EH (cell line): ENCODE data around the gene ZIC4.
A peak's percentile ranks its signal among the peaks of the same experiment; 100 is the strongest.

Experiments used
- DNase-seq: peaks from one replicate; pipeline ENCODE4 v3.0.0-alpha.2; 2015; ENCODE audit warnings: low read depth

Gene ZIC4

DNA sequence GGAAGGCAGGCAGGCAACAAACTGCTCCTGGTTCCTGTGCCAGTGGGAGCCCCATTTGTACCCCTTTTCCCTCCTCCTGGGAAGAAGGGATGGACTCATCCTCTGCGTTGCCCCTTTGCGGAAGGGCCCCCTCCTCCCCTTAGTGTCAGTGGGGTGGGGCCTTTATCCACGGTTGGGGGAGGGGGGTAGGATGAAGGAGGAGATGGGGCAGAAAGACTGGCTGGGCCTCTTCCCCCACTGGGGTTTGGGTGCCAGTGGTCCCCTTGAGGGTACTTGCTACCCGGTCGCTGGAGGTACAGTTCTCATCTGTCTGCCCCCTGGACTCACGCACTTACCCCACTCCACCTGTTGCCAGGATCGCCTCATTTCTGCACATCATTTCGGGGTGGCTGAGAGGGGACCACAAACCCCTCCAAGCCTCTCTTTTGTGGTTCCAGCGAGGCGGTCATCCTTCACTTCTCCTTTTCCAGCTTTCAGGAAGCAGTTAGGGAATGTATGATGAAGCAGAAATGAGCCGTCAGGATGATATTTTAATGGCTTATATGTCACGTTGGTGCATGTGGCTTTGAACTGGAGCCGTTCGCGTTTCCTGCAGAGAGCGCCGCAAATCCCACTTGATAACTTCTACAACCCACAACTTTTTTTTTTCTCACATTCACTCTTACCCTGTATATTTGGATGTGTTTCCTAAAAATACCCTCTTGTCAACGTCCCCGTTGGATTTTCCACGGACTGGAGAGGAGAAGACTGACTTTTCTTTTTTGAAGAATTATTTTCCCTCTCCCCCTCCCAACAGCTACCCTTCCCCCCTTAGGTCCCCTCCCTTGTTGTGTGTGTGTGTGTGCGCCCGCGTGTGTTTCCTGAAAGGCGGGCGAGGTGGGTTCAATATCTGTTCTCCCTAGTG lies at the start of gene ZIC4:
TSS of gene ZIC4 (minus strand) at position 516 of the 904 bp plus-strand sequence. CDS start 3,746 bp downstream, outside the sequence.
- no peak for DNase-seq

DNA sequence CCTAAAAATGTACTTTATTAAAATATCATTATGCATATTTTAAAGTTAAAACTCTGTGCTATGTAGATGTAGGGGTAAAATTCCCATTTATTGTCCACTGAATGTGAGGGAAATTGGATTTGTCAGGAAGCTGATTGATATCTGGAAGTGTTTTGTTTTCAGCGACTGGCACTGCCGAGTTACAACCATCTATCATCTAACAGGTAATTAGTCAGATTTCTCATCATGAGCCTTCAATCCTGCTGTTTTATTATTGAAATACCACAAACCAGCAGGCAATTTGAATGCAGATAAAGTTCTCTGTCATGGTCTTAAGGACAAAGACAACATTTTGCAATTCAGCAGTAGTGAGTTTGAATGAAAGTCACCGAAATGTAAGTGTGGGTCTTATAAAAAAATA lies 43.3 kb upstream of the ZIC4 start:
- no peak for DNase-seq

DNA sequence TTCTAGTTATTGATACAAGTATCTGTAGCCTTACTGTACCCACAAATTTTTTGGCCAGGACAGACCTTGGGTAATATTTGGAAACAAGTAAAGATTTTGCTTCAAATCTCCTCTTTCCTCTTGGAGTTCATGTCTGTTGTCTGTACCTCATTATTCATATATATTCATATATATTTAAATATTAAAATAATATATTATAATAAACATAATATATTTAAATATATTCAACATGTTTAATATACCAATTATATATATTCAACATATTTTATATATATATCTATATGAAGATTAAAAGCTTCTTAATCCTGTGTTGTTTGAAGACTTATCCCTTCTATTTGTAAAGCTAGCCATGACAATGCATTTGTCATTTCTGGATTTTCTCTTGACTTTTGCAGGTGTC lies 40.9 kb upstream of the ZIC4 start:
- no peak for DNase-seq

DNA sequence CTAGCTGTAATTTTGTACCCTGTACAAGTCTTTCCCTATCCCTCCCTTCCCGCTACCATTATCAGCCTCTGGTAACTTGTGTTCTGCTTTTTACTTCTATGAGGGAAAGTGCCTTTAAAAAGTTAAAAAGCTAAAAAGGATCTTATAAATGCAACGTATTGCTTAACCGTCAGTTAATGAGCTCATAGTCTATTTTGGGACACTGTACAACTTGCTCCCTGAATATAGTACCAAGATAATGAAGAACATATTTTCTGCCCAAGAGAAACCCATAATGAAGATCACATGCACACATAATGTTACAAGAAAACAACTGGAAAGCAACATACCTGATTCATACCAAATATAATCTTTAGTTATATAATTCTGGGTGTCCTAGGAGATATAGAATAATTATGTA lies 25.4 kb upstream of the ZIC4 start:
- DNase-seq = peak; percentile 62

DNA sequence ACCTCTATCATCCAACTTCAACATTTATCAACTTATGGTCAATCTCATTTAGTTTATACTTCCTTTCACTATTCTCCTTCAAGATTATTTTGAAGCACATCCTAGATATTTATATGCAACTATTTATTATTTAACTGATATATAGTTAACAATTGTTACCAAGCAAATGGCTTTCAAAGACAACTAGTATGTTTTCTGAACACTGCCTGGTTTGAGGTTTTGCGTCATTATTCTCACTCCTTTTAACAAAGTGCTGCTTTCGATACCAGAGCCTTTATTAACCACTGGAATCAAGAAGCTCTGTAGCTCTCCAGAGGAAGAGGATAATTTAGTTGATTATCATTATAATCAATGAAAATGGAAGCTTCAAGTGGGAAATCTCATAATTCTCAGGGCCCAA lies 22.4 kb upstream of the ZIC4 start:
- DNase-seq = no peak

DNA sequence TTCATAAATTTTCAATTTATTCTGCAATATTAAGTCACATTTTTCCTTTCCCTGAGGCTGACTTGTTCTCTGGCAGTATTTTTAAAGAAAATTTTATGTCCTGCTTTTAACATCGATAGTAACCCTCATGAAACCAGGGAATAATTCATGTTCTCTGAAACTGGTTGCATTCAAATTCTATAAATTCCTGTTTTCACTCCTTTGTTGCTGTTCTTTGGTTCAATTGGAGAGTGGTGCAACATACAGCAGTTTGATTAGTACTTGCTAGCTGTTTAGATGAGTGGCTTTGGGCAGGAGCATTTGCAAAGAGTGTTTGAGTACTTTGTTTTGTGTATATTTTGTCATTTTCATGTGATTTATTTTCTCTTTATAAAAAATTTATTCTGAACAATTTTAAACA lies 22.0 kb upstream of the ZIC4 start:
- DNase-seq = no peak

DNA sequence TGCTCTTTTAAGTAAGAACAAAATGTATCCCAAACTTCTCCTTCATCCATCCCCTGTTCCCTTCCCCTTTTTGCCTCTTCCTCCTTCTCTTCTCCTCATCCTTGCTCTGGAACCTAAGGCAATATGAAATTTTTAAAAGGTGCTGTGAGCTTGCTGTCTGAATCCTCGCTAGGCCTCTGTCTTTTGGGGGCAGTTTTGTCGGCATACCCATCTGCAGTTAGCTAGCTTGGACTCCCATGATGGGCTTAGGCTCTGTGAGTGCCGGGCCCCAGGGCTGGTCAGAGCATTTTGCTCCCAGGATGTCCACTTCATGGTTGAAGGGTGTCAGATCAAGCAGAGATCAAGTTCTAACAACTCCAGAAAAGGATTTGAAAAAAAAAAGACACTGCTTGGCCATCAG lies 21.4 kb upstream of the ZIC4 start:
- DNase-seq = no peak

DNA sequence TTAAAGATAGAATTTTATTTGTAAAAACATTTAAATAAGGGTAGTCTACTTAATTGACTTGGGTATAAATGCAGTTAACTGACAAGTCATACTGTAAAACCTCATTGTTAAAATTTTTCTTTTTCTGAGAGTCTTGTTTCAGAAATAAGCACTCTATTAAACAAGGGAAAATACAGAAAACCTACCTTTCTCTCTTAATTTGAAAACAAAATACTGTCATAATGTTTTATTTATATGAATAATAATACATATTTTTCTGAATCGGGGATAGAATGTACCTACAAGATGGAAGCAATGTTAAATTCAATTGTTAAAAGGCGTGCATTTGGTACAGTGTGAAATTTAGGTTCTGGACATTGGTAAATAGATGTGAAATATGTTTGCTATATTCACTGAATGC lies 20.6 kb upstream of the ZIC4 start:
- DNase-seq = no peak

DNA sequence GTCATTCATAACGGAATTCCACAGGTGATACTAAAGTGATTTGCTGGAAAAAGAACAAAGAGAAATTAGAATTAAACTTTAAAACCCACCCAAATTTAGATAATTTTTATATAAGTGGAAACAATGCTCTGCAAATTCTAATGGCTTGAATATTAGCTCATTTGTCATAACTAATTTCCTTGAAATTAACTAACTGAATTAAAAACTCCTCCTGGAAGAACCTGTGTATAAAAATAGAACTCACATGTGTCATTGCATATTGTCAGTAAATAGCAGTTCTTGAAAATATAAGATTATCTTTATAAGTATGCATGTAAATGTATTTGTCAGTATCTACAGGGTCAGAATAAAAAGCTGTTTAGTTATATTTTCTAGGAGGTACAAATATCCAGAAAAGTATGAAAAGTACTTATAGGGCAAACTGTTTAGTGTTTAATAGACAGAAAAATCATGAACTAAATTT lies 19.1 kb upstream of the ZIC4 start:
- no peak for DNase-seq

DNA sequence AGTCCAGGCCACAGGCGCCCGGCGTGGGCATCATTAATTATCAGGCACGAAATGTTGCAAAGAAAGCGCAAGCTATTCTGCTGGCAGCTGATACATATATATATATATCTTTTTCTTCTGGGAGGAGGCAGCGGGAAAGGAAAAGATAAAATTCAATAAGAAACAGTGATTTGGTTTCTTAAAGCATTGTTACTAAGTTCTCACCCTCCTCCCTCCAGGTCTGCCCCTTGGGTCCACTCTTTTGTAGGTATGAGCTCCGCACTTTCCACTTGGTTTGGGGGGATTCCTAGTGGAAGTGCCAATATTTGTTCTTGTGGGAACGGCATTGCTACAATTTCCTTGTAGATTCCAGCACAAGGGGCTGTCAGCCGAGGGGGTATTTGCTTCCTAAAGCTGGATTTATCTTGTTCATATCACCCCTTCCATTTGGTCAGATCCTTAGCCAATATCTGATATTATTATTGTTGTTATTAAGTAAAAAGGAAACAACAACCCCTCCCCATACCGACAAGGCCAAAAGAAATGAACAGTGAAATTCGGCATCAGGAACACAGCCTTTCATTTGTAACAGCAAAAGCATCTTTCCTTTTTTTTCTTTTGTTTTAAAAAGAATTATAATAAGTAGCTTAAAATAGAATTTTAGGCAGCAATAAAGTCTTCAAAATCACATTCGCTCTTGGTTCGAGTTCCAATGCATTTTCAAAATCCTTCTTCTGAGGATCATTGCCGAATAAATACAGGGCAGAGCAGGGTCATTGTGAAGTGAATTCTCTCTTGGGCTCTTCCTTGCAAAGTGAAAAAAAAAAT lies 18.4 kb upstream of the ZIC4 start:
- no peak for DNase-seq

DNA sequence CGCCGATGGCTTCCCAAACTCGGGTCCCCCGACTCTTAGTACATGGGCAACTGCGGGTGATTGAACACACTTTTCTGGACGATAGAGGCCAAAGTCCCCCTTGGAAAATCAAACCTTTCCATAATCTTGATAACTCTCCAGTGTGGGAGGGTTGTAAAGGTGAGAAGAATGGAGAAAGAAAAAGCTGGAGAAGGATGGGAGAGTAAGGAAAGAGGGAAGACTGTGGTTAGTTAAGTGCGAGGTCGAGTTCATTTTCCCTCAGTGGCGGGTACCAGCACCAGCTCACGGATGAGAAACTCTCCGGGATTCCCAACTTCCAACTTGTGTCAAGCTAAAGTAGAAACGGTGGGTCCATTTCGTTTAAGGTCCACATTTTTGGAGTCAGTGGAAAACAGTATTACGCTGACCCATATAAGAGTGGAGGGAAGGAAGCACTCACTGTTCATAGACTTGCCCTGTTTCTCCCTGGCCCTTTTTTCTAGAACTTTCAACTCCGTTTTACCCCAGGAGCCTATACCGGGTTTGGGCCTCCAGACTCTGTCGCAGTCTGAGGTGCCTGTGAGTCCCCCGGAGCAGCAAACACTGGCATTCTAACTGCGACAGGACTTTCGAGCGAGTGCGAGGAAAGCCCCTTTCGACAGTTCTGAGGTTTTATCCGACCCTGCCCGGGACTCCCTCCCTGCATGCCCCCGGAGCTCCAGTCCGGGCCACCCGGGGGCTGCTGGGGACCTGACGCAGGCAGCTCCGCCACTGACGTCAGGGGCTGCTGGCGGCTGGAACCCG lies 17.6 kb upstream of the ZIC4 start:
- no peak for DNase-seq

DNA sequence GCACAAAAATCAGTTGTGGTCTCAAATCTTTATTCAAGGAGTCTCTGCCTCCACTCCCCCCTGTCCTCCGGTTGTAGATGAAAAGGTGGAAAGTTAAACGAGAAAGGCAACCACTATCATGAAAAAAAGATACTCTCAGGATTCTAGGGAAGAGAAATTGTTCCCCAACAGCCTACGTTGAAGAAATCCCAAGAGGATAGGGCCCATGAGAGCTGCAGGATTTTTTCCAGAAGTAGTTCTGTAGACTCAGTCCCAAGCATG lies 17.1 kb upstream of the ZIC4 start:
- no peak for DNase-seq

DNA sequence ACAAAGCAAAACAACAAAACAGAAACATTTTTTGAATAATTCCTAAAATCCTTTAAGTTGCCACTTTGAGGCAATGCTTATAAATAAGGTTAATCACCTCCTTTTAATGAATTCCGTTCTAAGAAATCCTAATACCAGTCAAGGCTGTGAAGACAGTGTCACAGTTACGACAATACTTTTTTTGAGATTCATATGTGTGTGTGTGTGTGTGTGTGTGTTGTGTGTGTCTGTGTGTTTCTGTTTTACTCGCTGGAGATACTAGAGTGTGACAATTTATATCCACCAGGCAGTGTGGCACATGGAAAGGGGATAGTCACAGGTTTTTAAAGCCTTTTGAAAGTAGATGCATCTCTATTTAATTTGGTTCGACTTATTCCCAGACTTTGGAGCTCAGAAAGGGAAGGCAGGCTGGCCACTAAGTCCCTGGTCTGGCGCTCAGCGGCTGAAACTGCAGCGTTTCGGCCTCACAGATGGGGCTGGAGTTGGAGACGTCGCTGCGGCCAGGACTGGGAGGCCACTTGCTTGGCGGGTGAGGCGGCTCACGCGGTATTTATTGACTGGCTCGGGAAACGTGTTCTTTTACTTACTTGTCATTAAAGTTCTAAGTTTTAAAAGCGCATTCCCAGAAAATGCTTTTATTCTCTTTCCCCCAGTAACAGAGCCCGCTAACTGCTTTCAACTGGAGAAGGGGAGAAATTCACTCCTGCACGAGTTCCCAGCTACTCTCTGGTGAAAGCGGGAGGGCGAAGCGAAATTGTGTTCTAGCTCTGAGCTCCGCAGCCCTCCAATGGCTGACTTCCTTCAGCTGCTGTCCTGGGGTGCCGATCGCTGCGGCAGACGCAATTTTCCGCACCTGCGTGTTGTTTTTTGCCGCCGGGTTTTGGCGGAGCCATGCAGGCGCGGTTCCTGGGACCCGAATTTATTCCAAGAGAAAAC lies 16.5 kb upstream of the ZIC4 start:
- no peak for DNase-seq

DNA sequence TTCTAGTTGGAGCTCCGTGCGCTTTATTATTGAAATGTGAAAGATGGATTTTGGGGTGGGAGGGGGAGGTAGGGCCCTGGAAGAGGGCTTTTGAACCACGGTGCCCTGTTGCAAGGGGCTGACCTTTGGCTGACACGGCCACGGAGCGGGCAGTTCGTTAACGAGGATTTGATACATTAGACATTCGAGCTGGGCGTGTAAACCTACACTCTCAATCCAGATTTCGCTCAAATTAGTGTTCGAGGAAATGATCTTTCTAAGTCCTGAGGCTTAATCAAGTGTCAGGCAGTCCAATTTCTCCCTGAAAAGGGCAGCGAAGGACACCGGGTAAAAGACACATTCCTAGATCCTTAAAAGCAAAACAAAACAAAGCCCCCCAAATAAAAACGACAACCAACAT lies 15.9 kb upstream of the ZIC4 start:
- DNase-seq = no peak

DNA sequence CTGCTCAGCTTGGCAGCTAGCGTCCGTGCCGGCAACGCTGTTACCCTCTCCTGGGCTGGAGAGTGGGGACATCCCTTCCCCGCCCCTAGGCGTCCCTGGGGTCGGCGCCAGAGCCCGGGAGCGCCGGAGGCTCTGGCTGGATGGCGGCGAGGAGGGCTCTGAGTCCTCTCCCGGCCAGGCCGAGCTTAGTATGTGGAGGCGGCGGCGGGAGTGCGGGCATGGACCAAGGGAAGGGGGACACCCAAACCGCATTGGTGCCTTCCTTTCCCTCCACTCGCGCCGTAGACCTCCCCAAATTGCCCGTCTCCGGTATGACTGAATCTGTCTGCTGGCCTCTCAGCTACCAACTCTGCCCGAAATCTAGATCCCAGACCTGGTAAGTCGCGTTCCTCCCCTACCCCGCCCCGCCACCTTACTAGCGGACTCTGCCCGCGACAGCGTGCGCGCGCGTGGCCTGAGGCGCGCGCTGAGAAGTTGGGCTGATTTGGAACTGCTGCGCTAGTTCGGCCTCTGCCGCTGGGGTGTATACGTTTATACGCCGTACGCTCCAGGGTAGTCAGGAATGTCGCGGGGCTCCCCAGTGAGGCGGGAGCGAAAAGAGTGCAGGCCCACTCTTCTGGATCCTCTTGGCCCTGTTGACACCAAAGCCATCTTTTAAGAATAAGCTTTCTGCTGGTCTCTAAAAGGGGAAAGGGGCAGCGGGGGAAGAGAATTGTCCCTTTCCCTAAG lies 15.0 kb upstream of the ZIC4 start:
- peak; percentile 41 for DNase-seq

DNA sequence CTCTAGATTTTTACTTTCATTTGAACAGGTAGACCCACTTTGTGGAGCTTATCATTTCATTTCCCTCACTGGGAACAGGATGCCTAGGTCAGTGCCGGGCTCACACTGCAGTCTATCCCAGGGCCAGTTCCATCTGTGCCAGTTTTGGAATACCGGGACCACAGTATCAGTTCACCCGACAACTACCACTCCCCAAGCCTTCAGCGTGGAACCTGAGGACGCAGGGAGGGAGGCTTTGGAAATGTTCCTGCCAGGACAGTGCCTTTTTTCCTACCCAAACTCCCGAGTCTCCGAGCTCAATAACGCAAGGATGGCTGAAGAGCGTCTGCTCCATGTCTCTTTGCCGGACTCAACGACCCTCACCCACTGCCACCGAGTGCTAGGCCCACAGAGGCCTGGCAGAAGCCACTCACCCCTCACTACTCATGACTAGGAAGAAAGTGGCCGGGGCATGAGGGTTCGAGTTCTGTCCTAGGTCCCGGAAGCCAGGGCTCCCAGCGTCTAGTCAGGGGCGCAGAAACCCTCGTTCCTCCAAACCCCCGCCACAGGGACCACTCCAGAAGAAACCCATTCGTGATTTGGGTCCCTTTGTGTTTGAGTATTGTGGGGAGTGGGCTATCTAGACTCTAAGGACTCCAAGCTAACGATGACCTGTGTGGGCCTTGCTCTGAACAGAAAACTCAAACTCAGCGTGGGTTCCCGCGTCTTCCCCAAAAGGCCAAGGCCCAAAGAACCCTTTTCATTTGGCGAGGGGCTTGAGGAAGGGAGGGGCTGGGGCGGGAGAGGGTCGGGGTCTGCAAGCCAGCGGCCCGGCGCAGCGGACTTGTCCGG lies 14.2 kb upstream of the ZIC4 start:
- DNase-seq = no peak

DNA sequence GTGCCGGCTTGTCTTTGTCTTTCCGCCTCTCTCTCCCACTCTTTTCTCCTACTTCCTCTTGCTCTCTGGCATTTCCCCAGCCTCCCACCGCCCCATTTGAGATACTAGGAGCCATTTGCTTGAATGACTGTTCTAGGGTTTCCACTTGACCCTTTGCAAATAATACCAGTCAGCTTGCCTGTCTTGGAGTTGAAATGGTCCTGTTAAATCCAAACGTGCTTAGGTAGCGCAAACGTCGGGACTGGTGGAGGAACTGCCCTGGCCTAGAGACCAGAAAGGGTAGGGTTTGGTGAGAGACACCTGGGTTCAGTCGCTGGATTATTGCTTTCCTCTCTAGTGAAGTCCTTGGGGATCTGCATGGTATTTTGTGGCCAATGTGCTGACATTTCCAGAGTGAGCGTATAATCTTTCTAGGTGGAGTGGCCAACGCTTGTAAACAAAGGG lies 13.5 kb upstream of the ZIC4 start:
- DNase-seq = no peak

DNA sequence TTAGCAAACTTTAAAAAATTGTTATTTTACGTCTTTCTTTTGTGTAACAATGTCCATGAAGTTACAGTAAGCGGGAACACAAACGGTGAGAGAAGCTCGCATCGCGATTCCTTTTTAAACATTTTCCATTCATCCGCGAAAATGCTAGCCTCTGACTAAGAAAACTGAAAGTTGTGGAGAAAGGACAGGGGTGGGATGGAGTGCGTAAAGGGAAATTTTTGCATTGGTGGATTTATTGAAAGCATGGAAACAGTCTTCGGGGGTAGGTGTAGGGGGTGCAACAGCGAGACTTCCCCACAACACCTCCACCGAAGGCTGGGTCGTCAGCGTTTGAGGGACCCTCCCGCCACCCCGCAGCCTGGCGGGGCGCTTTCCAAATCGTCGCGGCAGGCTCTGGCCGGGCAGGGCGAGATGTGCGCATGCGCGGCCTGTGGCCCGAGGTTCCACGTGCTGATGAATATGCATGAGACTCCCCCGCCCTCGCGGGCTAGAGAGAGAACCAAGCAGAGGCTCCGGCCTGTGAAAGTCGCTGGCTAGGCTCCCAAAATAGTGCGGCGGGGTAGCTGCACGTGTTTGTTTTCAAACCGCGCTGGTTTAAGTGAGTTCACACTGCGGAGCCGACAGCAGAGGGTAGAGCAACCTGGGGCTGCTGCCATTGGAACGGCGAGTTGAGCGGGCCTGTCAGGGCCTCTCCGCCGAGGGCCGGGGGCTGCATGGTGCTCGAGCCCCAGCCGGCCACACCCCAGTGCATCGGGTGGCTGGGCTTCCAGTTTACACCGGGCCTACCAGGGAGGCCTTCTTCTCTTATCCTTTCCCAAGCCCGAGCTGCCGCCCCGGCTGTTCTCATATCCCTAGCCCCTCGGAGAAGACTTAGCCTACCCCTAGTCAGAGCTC lies 12.7 kb upstream of the ZIC4 start:
- peak; percentile 85 for DNase-seq

DNA sequence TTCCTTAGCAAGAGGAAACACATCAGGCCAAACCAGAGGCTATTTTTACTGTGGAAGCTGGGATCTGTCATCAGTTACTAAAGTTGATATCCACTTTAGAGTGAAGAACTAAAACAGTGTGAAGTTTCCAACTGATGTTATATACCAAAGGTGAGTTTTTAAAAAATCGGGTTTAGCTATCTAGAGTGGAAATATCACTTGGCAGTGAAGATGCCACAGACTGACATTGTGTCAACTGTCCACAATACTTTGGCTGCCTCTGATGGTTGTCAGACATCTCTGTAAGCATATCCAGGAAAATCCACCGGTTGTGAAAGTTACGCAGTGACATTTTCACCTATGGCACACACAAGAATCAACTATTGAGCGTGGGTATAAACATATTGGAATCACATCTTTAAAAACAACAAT lies 12.0 kb upstream of the ZIC4 start:
- DNase-seq = no peak
